Stomach (tissue), 9 donors: Measurements from ENCODE around the gene SH3GL1. TPM values are rescaled to one million over a fixed set of nuclear protein-coding genes. Genes with fewer than 3 reads are reported as not detected.

ENCODE experiments used
- DNase-seq, 2 donors: peaks; one replicate each; pipeline versions ENCODE4 v3.0.0 to v3.0.0-alpha.2; 2013 to 2019
- H3K27ac ChIP-seq, 5 donors: fragments of 200-600 bp in 4 of 5; sonication (generic) in 4 of 5; one replicate each; pipeline ENCODE4 v1.5.1; 2013 to 2019; ENCODE audit warnings: mild to moderate bottlenecking in 1 of 5, moderate library complexity in 1 of 5
- H3K27me3 ChIP-seq, 3 donors: fragments of 200-600 bp; sonication (generic); one replicate each; pipeline ENCODE4 v1.5.1; 2017 to 2019; ENCODE audit warnings: mixed run types in 1 of 3
- H3K36me3 ChIP-seq, 4 donors: fragments of 200-600 bp; sonication (generic); 1 replicate in 3 of 4; 2 replicates in 1 of 4; pipeline ENCODE4 v1.5.1; 2016 to 2019
- H3K4me1 ChIP-seq, 4 donors: fragments of 200-600 bp; sonication (generic); one replicate each; pipeline ENCODE4 v1.5.1; 2016 to 2019
- H3K4me3 ChIP-seq, 4 donors: fragments of 200-600 bp; sonication (generic) in 3 of 4; one replicate each; pipeline ENCODE4 v1.5.1; 2016 to 2019; ENCODE audit warnings: mild to moderate bottlenecking in 1 of 4
- H3K9me3 ChIP-seq, 4 donors: fragments of 200-600 bp; sonication (generic); one replicate each; pipeline ENCODE4 v1.5.1; 2016 to 2019
- EP300 ChIP-seq: sonication (generic); formaldehyde crosslinking; IDR thresholded peaks from one replicate; pipeline ENCODE4 v1.6.1; 2017; ENCODE audit warnings: antibody characterized with exemption
- POLR2A ChIP-seq, 4 donors: fragments of 450-650 bp; IDR thresholded peaks; one replicate each; pipeline ENCODE4 v1.6.1; 2016; ENCODE audit warnings: antibody characterized with exemption in 4 of 4, control low read depth in 2 of 4, mild to moderate bottlenecking in 1 of 4, moderate library complexity in 1 of 4
- POLR2AphosphoS5 ChIP-seq, 3 donors: sonication (generic); formaldehyde crosslinking; IDR thresholded peaks; one replicate each; pipeline ENCODE4 v1.6.1; 2016; ENCODE audit warnings: antibody characterized with exemption in 3 of 3
- WGBS, 5 donors: extraction: QIAGEN DNeasy Blood & Tissue Kit in 3 of 5; methylation state at CpG; one replicate each; pipeline versions ENCODE4 v1.1.5 to v1.1.7; 2013 to 2018; 5-methylcytosine and 5-hydroxymethylcytosine counted together
- intact Hi-C: fragments of 100-400 bp; cut with DNase I; formaldehyde crosslinking; loops from one replicate; pipeline ENCODE4 v1.15.1; 2023; ENCODE audit warnings: low total_unique reads
- polyA plus RNA-seq, 3 donors: library from polyadenylated mRNA; stranded (reverse); fragments of 200-250 nt; gene quantifications; one replicate each; pipeline ENCODE4 v1.2.3, GENCODE V29; 2013
- total RNA-seq, 5 donors: library from RNA; depleted of rRNA; stranded (reverse); fragments of >200 nt; gene quantifications; one replicate each; pipeline versions ENCODE4 v1.1.0 to v1.2.3, GENCODE V29; 2014 to 2016
- TF ChIP-seq, protein P1 (sequence below), 7 experiments: fragments of 450-650 bp in 4 of 7; fragments of 200-600 bp in 3 of 7; sonication (generic) in 3 of 7; IDR thresholded peaks; one replicate each; pipeline ENCODE4 v1.5.1; 2016 to 2019; ENCODE audit warnings: antibody characterized with exemption in 7 of 7, control low read depth in 2 of 7, mild to moderate bottlenecking in 1 of 7
- donor health status: healthy with polysubstance abuse.
- donor health status: Bipolar disorder and iron deficiency.
- donor health status: healthy.

Gene SH3GL1
- total and polyA plus RNA-seq, 8 donors = 14.8 to 111 (median 36.9) TPM

DNA sequence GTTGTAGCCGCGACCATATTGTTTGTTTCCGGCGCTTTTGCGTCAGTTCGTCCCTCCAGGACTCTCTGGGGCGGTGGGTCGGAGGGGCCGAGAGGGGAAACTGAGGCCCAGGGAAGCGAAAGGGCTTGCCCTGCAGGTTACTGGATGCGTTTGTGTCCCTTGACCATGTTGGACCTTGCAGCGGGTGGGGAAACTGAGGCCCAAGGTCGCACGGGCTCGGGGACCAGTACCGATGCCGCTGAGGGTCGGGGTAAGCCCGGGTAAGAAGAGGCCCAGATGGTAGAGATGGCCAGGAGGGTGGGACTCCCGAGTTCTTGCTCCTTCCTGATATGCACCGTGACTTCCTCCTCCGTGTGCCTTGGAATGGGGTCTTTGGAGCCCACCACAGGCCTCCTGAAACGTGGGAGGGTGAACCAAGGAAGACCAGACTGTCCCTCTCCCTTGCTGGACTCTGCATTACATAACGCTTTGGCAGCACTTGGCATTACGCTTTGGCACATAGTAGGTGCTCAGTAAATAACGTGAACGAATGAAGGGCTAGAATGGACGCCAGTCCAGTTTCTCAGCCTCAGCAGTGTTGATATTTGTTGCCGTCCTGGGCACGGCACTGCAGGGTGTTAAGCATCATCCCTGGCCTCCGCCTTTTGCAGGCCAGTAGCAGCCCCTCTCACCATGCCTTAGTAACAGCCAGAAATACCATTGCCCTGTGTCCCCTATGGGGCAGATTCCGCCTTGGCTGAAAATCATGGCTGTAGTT, 2.8 kb upstream of the SH3GL1 start:
- Histone ChIP-seq H3K4me3 (peak overlapping the region; percentile 71 to 94 (median 79)), H3K9me3 (no peaks in the 10 kb centered on the region), H3K36me3 (peaks cover 0 to 4% (median 0%) of the 10 kb centered on the region in 4 donors), H3K4me1 (peaks cover 27 to 43% (median 40%) of the 10 kb centered on the region in 4 donors), H3K27ac (peak overlapping the region in 4 of 5 donors; percentile 82 to 100 (median 96)), H3K27me3 (no peaks in the 10 kb centered on the region)
- 7 to 10% (median 9%) methylated on average over 30 to 32 of the region's 32 CpGs for WGBS, 5 donors
- DNase-seq = no peak
- intact Hi-C loops = no loop called here
- TF ChIP-seq EP300 (no peak), POLR2AphosphoS5 (IDR thresholded peaks at IDR 0.05) (no peak), POLR2A (IDR thresholded peaks at IDR 0.05) (no peak)
- TF ChIP-seq, protein P1, sequence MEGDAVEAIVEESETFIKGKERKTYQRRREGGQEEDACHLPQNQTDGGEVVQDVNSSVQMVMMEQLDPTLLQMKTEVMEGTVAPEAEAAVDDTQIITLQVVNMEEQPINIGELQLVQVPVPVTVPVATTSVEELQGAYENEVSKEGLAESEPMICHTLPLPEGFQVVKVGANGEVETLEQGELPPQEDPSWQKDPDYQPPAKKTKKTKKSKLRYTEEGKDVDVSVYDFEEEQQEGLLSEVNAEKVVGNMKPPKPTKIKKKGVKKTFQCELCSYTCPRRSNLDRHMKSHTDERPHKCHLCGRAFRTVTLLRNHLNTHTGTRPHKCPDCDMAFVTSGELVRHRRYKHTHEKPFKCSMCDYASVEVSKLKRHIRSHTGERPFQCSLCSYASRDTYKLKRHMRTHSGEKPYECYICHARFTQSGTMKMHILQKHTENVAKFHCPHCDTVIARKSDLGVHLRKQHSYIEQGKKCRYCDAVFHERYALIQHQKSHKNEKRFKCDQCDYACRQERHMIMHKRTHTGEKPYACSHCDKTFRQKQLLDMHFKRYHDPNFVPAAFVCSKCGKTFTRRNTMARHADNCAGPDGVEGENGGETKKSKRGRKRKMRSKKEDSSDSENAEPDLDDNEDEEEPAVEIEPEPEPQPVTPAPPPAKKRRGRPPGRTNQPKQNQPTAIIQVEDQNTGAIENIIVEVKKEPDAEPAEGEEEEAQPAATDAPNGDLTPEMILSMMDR (IDR thresholded peaks at IDR 0.05) = no peak

GRCh38 chr19:4402171-4403004, 2.0 kb upstream of the SH3GL1 start, which contains the start of gene CHAF1A:
Gene CHAF1A (plus strand): TSS chr19:4402640. CDS start chr19:4402763, 123 bp downstream.
- peaks cover 0 to 12% (median 0%) of the 10 kb centered on the region in 4 donors for H3K36me3 ChIP-seq
- WGBS, 5 donors = 0 to 1% (median 0%) methylated on average over 21 to 84 of the region's 84 CpGs
- no peak for TF ChIP-seq EP300
- TF ChIP-seq POLR2A (IDR thresholded peaks at IDR 0.05) = peak in 1 of 4 donors; percentile 29
- TF ChIP-seq, protein P1 (IDR thresholded peaks at IDR 0.05) = no peak
- TF ChIP-seq POLR2AphosphoS5 (IDR thresholded peaks at IDR 0.05) = peak; percentile 86 to 87 (median 86)
- peak; percentile 99 to 100 for DNase-seq
- peak within 1 kb of the TSS; percentile 66 to 100 (median 96) for H3K27ac ChIP-seq
- no peaks in the 10 kb centered on the region for H3K27me3 ChIP-seq
- intact Hi-C loops = no loop called here
- H3K4me1 ChIP-seq = peaks cover 35 to 51% (median 44%) of the 10 kb centered on the region in 4 donors
- H3K9me3 ChIP-seq = no peaks in the 10 kb centered on the region
- peak within 1 kb of the TSS; percentile 71 to 94 (median 79) for H3K4me3 ChIP-seq

- H3K27ac ChIP-seq = peak overlapping the region; percentile 66 to 100 (median 96)
- H3K27me3 ChIP-seq = no peaks in the 10 kb centered on the region
- intact Hi-C loops = no loop called here
- H3K4me1 ChIP-seq = peaks cover 41 to 57% (median 50%) of the 10 kb centered on the region in 4 donors
- no peaks in the 10 kb centered on the region for H3K9me3 ChIP-seq
- peak overlapping the region; percentile 71 to 94 (median 79) for H3K4me3 ChIP-seq
- H3K36me3 ChIP-seq = peaks cover 0 to 18% (median under 1%) of the 10 kb centered on the region in 4 donors
- DNase-seq = peak in 1 of 2 donors; percentile 23
- WGBS, 5 donors = 0 to 2% (median 1%) methylated on average over 8 of the region's 8 CpGs
- TF ChIP-seq, protein P1 (IDR thresholded peaks at IDR 0.05) = no peak
- TF ChIP-seq POLR2AphosphoS5 (IDR thresholded peaks at IDR 0.05) (no peak), POLR2A (IDR thresholded peaks at IDR 0.05) (no peak), EP300 (no peak)
Observed at GRCh38 chr19:4401769-4402170, 1.4 kb upstream of the SH3GL1 start.

- intact Hi-C loops = no loop called here
- 0 to 1% (median 1%) methylated on average over 8 to 12 of the region's 12 CpGs for WGBS, 5 donors
- peaks cover 44 to 77% (median 64%) of the 10 kb centered on the region in 4 donors for H3K4me1 ChIP-seq
Observed at GRCh38 chr19:4399812-4400134, 574 bp downstream of the SH3GL1 start.

More at GRCh38 chr19:4399812-4400134, 574 bp downstream of the SH3GL1 start:
- H3K27ac ChIP-seq = peak overlapping the region; percentile 95 to 100 (median 96)
- H3K9me3 ChIP-seq = no peaks in the 10 kb centered on the region
- H3K4me3 ChIP-seq = peak overlapping the region; percentile 80 to 99 (median 95)
- peak in 1 of 2 donors; percentile 72 for DNase-seq
- TF ChIP-seq POLR2AphosphoS5 (IDR thresholded peaks at IDR 0.05) (no peak), POLR2A (IDR thresholded peaks at IDR 0.05) (no peak), EP300 (no peak)
- TF ChIP-seq, protein P1 (IDR thresholded peaks at IDR 0.05) = no peak
- H3K36me3 ChIP-seq = peaks cover 14 to 37% (median 19%) of the 10 kb centered on the region in 4 donors
- H3K27me3 ChIP-seq = no peaks in the 10 kb centered on the region
